Pancreas (tissue), 10 donors: ENCODE data around the gene FCGBP. TPM values are rescaled to one million over a fixed set of nuclear protein-coding genes. Genes with fewer than 3 reads are reported as not detected.

Experiments used
- ATAC-seq, 4 donors: fragments of 200-7000 bp; cut with Tn5 transposase; one replicate each; pipeline versions ENCODE4 v1.8.0 to v1.9.1; 2020; ENCODE audit warnings: mild to moderate bottlenecking in 4 of 4, moderate library complexity in 4 of 4
- DNase-seq, 6 donors: peaks; one replicate each; pipeline ENCODE4 v3.0.0-alpha.2; 2020
- FAIRE-seq: peaks from 2 replicates; lab custom pipeline; 2012; peaks lifted over from hg19 to GRCh38; lab: Jason Lieb, UNC
- H3K27ac ChIP-seq, 4 donors: fragments of 200-600 bp; sonication (generic); 1 replicate in 3 of 4; 2 replicates in 1 of 4; pipeline versions ENCODE4 v1.5.0 to v1.8.0; 2020
- H3K27me3 ChIP-seq, 4 donors: fragments of 200-600 bp; one replicate each; pipeline ENCODE4 v1.8.0; 2021
- H3K36me3 ChIP-seq, 3 donors: fragments of 200-600 bp; sonication (generic) in 1 of 3; one replicate each; pipeline versions ENCODE4 v1.5.0 to v1.8.0; 2020 to 2021
- H3K4me1 ChIP-seq, 3 donors: fragments of 200-600 bp; one replicate each; pipeline ENCODE4 v1.8.0; 2021
- H3K4me3 ChIP-seq, 4 donors: fragments of 200-600 bp; sonication (generic) in 2 of 4; one replicate each; pipeline versions ENCODE4 v1.5.0 to v1.8.0; 2020 to 2021
- H3K9me3 ChIP-seq, 4 donors: fragments of 200-600 bp; one replicate each; pipeline ENCODE4 v1.8.0; 2021
- CTCF ChIP-seq, 4 donors: fragments of 200-600 bp; sonication (generic) in 3 of 4; IDR thresholded peaks; one replicate each; pipeline versions ENCODE4 v1.5.0 to v1.8.0; 2021; ENCODE audit warnings: antibody characterized with exemption in 4 of 4
- WGBS, 2 donors: extraction: QIAGEN DNeasy Blood & Tissue Kit; methylation state at CpG; one replicate each; pipeline ENCODE4 v1.1.7; 2013; 5-methylcytosine and 5-hydroxymethylcytosine counted together
- intact Hi-C, 3 donors: fragments of 100-400 bp; cut with DNase I; formaldehyde crosslinking; loops; one replicate each; pipeline versions ENCODE4 v1.11.1 to v1.14.2; 2022
- polyA plus RNA-seq, 2 donors: library from polyadenylated mRNA; stranded (reverse); fragments of 200-250 nt; gene quantifications; one replicate each; pipeline ENCODE4 v1.2.3, GENCODE V29; 2013
- total RNA-seq, 6 donors: library from RNA; stranded (reverse); fragmentation: NEBNext Ultra II Directional in 4 of 6; extraction: Animal tissue kit (Norgen Biotek cat#: 25700) in 4 of 6; gene quantifications; one replicate each; pipeline versions ENCODE4 v1.2.1 to v1.2.4, GENCODE V29; 2021 to 2023
- donor health status: healthy with polysubstance abuse.
- donor health status: DM: no; HTN: no; CAD: no; lungs with moderate emphysema.
- donor health status: DM: no; HTN: no; CAD: no.
- donor health status: control.
- donor health status: control.
- donor health status: Bipolar disorder and iron deficiency.
- donor health status: DM: yes; HTN: yes; CAD: no.
- donor health status: DM: no; HTN: no; CAD: no.
- donor health status: DM: no; HTN: no; CAD: no.
- donor health status: DM: yes; HTN: yes; CAD: no.

Gene FCGBP
- total and polyA plus RNA-seq, 8 donors = 1.4 to 118 (median 23.6) TPM

- 1% methylated on average over 21 of the region's 21 CpGs for WGBS, 2 donors
- Histone ChIP-seq H3K9me3 (no peaks in the 10 kb centered on the region), H3K36me3 (peaks cover 0 to 8% (median 8%) of the 10 kb centered on the region in 3 donors), H3K27ac (peak overlapping the region; percentile 41 to 60 (median 54)), H3K4me1 (peaks cover 0 to 7% (median 6%) of the 10 kb centered on the region in 3 donors), H3K27me3 (no peaks in the 10 kb centered on the region), H3K4me3 (peak overlapping the region; percentile 60 to 93 (median 75))
- FAIRE-seq (no peak), DNase-seq (peak in 2 of 6 donors; percentile 60 to 66), ATAC-seq (peak in 1 of 4 donors; percentile 0)
- no peak for TF ChIP-seq CTCF (IDR thresholded peaks at IDR 0.05)
- intact Hi-C loops = no loop called here
These were observed 37.1 kb upstream of the FCGBP start for GRCh38 chr19:39971380-39972035.

- Histone ChIP-seq H3K4me1 (peaks cover 0 to 7% (median 6%) of the 10 kb centered on the region in 3 donors), H3K9me3 (no peaks in the 10 kb centered on the region), H3K4me3 (peak within 1 kb of the TSS; percentile 60 to 93 (median 75)), H3K36me3 (peaks cover 0 to 8% (median 8%) of the 10 kb centered on the region in 3 donors), H3K27ac (peak within 1 kb of the TSS; percentile 61 to 91 (median 79)), H3K27me3 (no peaks in the 10 kb centered on the region)
- intact Hi-C loops = no loop called here
- 0 to 1% methylated on average over 45 to 47 of the region's 47 CpGs for WGBS, 2 donors
- peak; percentile 98 to 99 (median 98) for ATAC-seq
- DNase-seq = peak; percentile 98 to 99 (median 98)
- peak; percentile 96 for FAIRE-seq
- TF ChIP-seq CTCF (IDR thresholded peaks at IDR 0.05) = peak; percentile 39 to 65 (median 55)
These were observed 36.4 kb upstream of the FCGBP start, which contains the start of gene PSMC4 for GRCh38 chr19:39970675-39971379. Gene PSMC4, plus strand, starts transcription at chr19:39971165. Its CDS starts 38 bp downstream, at chr19:39971203.

- H3K4me3 ChIP-seq = peak overlapping the region; percentile 16 to 93 (median 68)
- ATAC-seq (peak in 3 of 4 donors; percentile 47 to 55 (median 53)), DNase-seq (no peak), FAIRE-seq (no peak)
- H3K4me1 ChIP-seq = peaks cover 0 to 7% (median 6%) of the 10 kb centered on the region in 3 donors
- no peaks in the 10 kb centered on the region for H3K27me3 ChIP-seq
- no peaks in the 10 kb centered on the region for H3K9me3 ChIP-seq
- H3K27ac ChIP-seq = peak overlapping the region; percentile 61 to 91 (median 79)
- WGBS, 2 donors = 3 to 6% methylated on average over 11 of the region's 11 CpGs
- H3K36me3 ChIP-seq = peaks cover 0 to 8% (median 8%) of the 10 kb centered on the region in 3 donors
- TF ChIP-seq CTCF (IDR thresholded peaks at IDR 0.05) = no peak
- intact Hi-C loops = no loop called here
These were observed 35.9 kb upstream of the FCGBP start for GRCh38 chr19:39970425-39970674.

- 63 to 66% methylated on average over 13 of the region's 13 CpGs for WGBS, 2 donors
- H3K4me1 ChIP-seq = peaks cover 0 to 7% (median 6%) of the 10 kb centered on the region in 3 donors
- intact Hi-C loops = loop anchor here in 1 of 3 donors (10.0 kb wide), 1 partner anchor 75 kb away; no protein-coding TSS in a partner anchor
- DNase-seq (no peak), ATAC-seq (no peak), FAIRE-seq (no peak)
- peak overlapping the region; percentile 61 to 91 (median 79) for H3K27ac ChIP-seq
- no peaks in the 10 kb centered on the region for H3K9me3 ChIP-seq
- no peak for TF ChIP-seq CTCF (IDR thresholded peaks at IDR 0.05)
- H3K4me3 ChIP-seq = peak overlapping the region; percentile 16 to 93 (median 68)
- H3K36me3 ChIP-seq = peaks cover 0 to 8% (median 8%) of the 10 kb centered on the region in 3 donors
- no peaks in the 10 kb centered on the region for H3K27me3 ChIP-seq
These were observed 35.4 kb upstream of the FCGBP start for GRCh38 chr19:39969681-39970424.
